ENCODE measurements around the gene PFDN4.

PFDN4 gene

GRCh38 chr20:54193817-54194216 lies 14.1 kb upstream of the PFDN4 start:
- H3K4me3 ChIP-seq (ENCODE audit: low read depth, low read length): no peak overlapping the region
- TF ChIP-seq MAX (IDR thresholded peaks at IDR 0.05; ENCODE audit: low read depth, low read length) (no peak), MYC (IDR thresholded peaks at IDR 0.05; ENCODE audit: low read depth, low read length) (no peak), CTCF (IDR thresholded peaks at IDR 0.05; ENCODE audit: low read depth, low read length) (no peak), POLR2A (IDR thresholded peaks at IDR 0.05; ENCODE audit: extremely low read depth, insufficient read length) (no peak)
- DNase-seq (ENCODE audit: low read depth): no peak

- no peak overlapping the region for H3K4me3 ChIP-seq (ENCODE audit: low read depth, low read length)
- DNase-seq (ENCODE audit: low read depth): peak; percentile 20
- TF ChIP-seq CTCF (IDR thresholded peaks at IDR 0.05; ENCODE audit: low read depth, low read length) (peak; percentile 23), MYC (IDR thresholded peaks at IDR 0.05; ENCODE audit: low read depth, low read length) (no peak)
Measured at GRCh38 chr20:54194724-54195438, 13.0 kb upstream of the PFDN4 start.

GRCh38 chr20:54195483-54196472 lies 12.1 kb upstream of the PFDN4 start:
- TF ChIP-seq MYC (IDR thresholded peaks at IDR 0.05; ENCODE audit: low read depth, low read length) (no peak), CTCF (IDR thresholded peaks at IDR 0.05; ENCODE audit: low read depth, low read length) (no peak), MAX (IDR thresholded peaks at IDR 0.05; ENCODE audit: low read depth, low read length) (no peak), POLR2A (IDR thresholded peaks at IDR 0.05; ENCODE audit: extremely low read depth, insufficient read length) (no peak)
- no peak for DNase-seq (ENCODE audit: low read depth)
- no peak overlapping the region for H3K4me3 ChIP-seq (ENCODE audit: low read depth, low read length)

GRCh38 chr20:54197621-54198604 lies 10.0 kb upstream of the PFDN4 start:
- DNase-seq (ENCODE audit: low read depth): peak; percentile 55
- TF ChIP-seq POLR2A (IDR thresholded peaks at IDR 0.05; ENCODE audit: extremely low read depth, insufficient read length): no peak
- TF ChIP-seq MAX (IDR thresholded peaks at IDR 0.05; ENCODE audit: low read depth, low read length): peak; percentile 21; the same call in 1 of the 2 replicates
- H3K4me3 ChIP-seq (ENCODE audit: low read depth, low read length): no peak overlapping the region

- no peak for DNase-seq (ENCODE audit: low read depth)
- H3K4me3 ChIP-seq (ENCODE audit: low read depth, low read length): no peak overlapping the region
- TF ChIP-seq MYC (IDR thresholded peaks at IDR 0.05; ENCODE audit: low read depth, low read length) (no peak), MAX (IDR thresholded peaks at IDR 0.05; ENCODE audit: low read depth, low read length) (no peak), POLR2A (IDR thresholded peaks at IDR 0.05; ENCODE audit: extremely low read depth, insufficient read length) (no peak), CTCF (IDR thresholded peaks at IDR 0.05; ENCODE audit: low read depth, low read length) (no peak)
Measured at GRCh38 chr20:54199283-54199682, 8.6 kb upstream of the PFDN4 start.

Measured in NB4 (cell line).